GM21737 (cell line): ENCODE measurements around the gene DZIP3.
"Not testable (repeated sequence)": the region's sequence is repeated elsewhere in the genome, so short reads cannot be mapped to it uniquely, and the experiment has no call there.

Experiments
- ATAC-seq: cut with Tn5 transposase; IDR thresholded peaks from one replicate; pipeline ENCODE4 v1.9.1; 2021; ENCODE audit warnings: mild to moderate bottlenecking, moderate library complexity; ENCODE audit not compliant: unreplicated experiment

Gene DZIP3

GRCh38 chr3:108672701-108673100 lies 83.2 kb downstream of the DZIP3 start:
- no peak for ATAC-seq

GRCh38 chr3:108673988-108674661 lies 84.6 kb downstream of the DZIP3 start:
- no peak for ATAC-seq

- no peak for ATAC-seq
Measured at GRCh38 chr3:108677811-108678210, 88.3 kb downstream of the DZIP3 start.

- ATAC-seq: not testable (repeated sequence)
Measured at GRCh38 chr3:108692286-108692685, 102.8 kb downstream of the DZIP3 start.

GRCh38 chr3:108698461-108698860 lies 108.9 kb downstream of the DZIP3 start:
- ATAC-seq: no peak

GRCh38 chr3:108705045-108705444 lies 115.5 kb downstream of the DZIP3 start:
- no peak for ATAC-seq

- no peak for ATAC-seq
Measured at GRCh38 chr3:108713009-108713516, 123.5 kb downstream of the DZIP3 start.

GRCh38 chr3:108713816-108714215 lies 124.3 kb downstream of the DZIP3 start:
- ATAC-seq: no peak

GRCh38 chr3:108718454-108718853 lies 128.9 kb downstream of the DZIP3 start:
- ATAC-seq: no peak

GRCh38 chr3:108719178-108719806 lies 129.8 kb downstream of the DZIP3 start:
- no peak for ATAC-seq

GRCh38 chr3:108722724-108723123 lies 133.2 kb downstream of the DZIP3 start:
- no peak for ATAC-seq

- ATAC-seq: no peak
Measured at GRCh38 chr3:108724101-108724500, 134.6 kb downstream of the DZIP3 start.

- no peak for ATAC-seq
Measured at GRCh38 chr3:108728105-108728504, 138.6 kb downstream of the DZIP3 start.

GRCh38 chr3:108728934-108729333 lies 139.4 kb downstream of the DZIP3 start:
- ATAC-seq: no peak

- no peak for ATAC-seq
Measured at GRCh38 chr3:108736821-108737220, 147.3 kb downstream of the DZIP3 start.

- ATAC-seq: no peak
Measured at GRCh38 chr3:108742929-108743328, 153.4 kb downstream of the DZIP3 start.
